ENCODE results near the gene WNT9A.

- no peak for TF ChIP-seq ZC3H10 (CRISPR knock-in tag; IDR thresholded peaks at IDR 0.05)
- TF ChIP-seq CSDC2 (CRISPR knock-in tag; IDR thresholded peaks at IDR 0.05) = no peak
- TF ChIP-seq ZFP3 (CRISPR knock-in tag; IDR thresholded peaks at IDR 0.05) = no peak
- TF ChIP-seq ZFP30 (CRISPR knock-in tag; IDR thresholded peaks at IDR 0.05) = no peak
- no peak for TF ChIP-seq ESRRG (CRISPR knock-in tag; IDR thresholded peaks at IDR 0.05)
- TF ChIP-seq CSRNP3 (CRISPR knock-in tag; IDR thresholded peaks at IDR 0.05) = no peak
- TF ChIP-seq ARNTL (CRISPR knock-in tag; IDR thresholded peaks at IDR 0.05; ENCODE audit: borderline replicate concordance, low read depth) = no peak
- TF ChIP-seq ISL1 (CRISPR knock-in tag; IDR thresholded peaks at IDR 0.05) = no peak
- TF ChIP-seq PATZ1 (CRISPR knock-in tag; IDR thresholded peaks at IDR 0.05; ENCODE audit: borderline replicate concordance) = no peak
- no peak for TF ChIP-seq TSHZ2 (CRISPR knock-in tag; IDR thresholded peaks at IDR 0.05)
Measured at GRCh38 chr1:227996187-227996950, 48.6 kb upstream of the WNT9A start.
